Dermis blood vessel endothelial cell (primary cell): Measurements from ENCODE around the gene GPATCH2. TPM values are rescaled to one million over a fixed set of nuclear protein-coding genes. Genes with fewer than 3 reads are reported as not detected.
"Not testable (repeated sequence)": the region's sequence is repeated elsewhere in the genome, so short reads cannot be mapped to it uniquely, and the experiment has no call there.

Experiments
- DNase-seq: peaks from one replicate; pipeline ENCODE4 v3.0.0; 2010
- total RNA-seq: library from RNA; depleted of rRNA; stranded (reverse); fragments of >200 nt; gene quantifications from 2 replicates; pipeline ENCODE4 v1.2.3, GENCODE V29; 2014

The GPATCH2 gene
- total RNA-seq, 1 donor from 2014 or later = 20.1 TPM

GRCh38 chr1:217435204-217435603 lies 195.7 kb downstream of the GPATCH2 start:
- DNase-seq = no peak

DNA sequence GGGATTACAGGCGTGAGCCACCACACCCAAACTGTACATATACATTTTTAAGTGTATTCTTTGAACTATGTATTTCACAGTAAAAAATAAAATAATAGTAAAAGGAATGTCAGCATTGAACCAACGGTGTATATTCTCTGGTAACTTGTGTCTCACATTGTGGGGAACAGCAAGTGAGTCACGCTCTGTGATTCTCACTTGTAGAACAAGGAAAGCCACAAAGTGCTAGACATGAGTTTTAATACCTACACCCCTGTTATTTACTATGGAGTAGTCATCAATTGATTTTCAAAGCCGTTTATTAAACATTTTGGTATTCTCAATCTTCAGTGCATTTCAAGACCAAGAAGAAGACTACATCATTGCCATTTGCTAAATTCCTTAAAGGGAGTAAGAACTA lies 197.2 kb downstream of the GPATCH2 start:
- DNase-seq = no peak

DNA sequence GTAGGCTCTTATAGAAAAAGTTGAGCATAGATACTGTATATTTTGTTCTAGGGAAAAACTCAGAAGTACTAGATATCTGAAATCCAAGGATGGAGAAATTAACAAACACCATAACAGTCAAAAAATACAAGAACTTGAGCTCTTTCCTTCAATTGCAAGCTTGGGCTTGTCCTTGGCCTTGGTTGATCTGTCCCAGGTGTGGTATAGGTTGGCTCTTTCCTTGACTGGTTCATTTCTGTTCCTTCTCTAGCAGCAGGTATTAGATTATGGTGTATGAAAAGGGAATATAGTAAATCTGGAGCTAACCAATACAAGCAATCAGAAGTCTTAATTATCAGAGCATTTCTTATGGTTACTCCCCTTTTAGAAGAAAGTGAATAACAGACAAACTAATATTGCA lies 198.6 kb downstream of the GPATCH2 start:
- no peak for DNase-seq

GRCh38 chr1:217431395-217431794 lies 199.5 kb downstream of the GPATCH2 start:
- DNase-seq = no peak

GRCh38 chr1:217425422-217425821 lies 205.5 kb downstream of the GPATCH2 start:
- no peak for DNase-seq

DNA sequence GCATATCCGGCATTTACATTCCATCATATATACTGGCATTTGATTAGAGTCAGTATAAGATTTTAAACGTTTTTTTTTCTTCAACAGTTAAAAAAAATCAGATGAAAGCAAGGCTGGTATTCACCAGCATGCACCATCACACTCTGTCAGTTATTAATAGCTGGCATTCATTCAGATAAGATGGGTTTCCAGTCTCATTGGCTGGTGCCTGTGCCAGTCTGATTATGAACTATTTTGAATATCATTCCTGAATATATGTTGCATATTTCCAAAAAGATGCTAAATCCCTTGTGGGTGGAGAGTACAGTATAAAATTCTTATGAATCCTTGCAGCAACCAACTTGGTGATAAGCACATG lies 211.7 kb downstream of the GPATCH2 start:
- no peak for DNase-seq

DNA sequence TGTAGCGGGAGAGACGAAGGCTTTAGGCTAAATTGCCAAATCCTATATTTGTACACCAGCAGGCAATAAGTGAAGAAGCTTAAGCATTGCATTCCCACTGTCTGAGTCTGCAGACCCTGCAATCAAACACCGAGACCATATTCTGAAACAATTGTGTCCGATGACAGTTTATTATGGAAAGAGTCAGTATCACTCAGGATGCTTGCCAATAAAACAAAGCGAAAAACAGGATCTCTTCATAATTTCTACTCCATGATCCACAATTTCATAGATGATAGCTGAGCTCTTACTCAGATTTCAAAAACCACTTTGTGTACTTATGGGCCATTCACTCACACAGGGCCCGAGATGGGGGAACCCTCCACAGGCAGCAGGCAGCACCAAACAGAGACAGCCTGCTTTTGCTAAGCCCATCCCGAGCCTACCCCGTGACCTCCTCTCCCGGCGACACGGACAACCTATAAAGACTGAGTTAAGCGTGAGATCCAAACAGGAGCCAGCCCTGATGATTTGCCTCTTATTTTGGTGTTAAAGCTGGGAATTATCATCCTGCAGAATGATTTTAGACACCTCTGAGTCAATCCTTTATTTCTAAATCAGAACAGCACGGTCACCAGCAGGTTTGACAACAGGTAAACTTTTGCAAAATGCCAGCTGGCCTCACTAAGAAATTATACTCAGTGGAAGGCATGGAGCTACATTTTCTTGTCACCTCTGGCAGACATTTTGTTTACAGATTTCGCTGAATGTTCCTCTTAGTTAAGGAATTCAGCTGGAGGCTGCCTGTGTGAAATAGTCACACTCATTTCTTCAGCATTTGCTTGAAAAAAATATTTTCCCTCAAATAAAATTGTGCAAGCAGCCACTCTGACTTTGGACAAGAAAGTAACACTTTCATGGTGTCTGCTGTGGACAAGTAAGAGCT lies 212.4 kb downstream of the GPATCH2 start:
- DNase-seq = no peak

DNA sequence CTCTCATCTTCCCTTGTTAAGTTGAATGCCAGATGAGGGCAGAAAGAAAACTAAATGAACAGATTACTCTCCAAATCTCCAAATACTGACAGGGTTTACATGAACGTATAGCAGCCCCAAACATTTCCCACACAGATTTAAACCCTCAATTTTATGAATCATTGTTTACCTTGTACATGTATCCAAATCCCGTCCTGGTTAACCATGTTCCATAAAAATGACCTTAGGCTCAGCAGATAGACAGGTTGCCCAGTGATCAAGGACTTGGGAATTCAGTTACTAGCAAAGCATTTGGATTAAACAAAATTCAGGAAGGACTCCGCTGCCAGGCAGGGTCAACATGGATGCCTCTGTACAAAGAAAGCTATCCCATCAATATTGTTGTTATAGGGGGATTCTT lies 213.5 kb downstream of the GPATCH2 start:
- DNase-seq = no peak

DNA sequence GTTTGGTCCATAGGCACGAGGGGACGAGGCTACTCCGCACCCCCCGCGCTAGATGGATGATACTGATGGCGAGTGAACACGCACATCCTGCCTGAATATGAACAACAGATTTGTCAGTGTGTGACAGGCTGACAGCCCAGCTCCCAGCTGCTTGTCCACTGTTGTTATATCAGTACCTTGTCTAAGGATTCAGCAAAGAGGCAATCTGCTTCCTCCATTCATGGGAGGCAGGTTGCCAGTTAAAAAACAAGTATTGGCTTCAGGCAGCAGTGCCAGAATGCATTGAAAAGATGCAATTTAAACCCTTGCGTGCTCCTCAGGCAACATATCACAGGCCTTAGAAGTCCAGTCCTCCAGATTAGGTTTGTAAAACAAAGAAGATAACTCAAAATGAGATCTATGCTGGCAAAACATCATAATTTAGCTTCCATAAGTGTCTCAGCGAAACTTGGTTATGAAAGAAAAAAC lies 223.3 kb downstream of the GPATCH2 start:
- DNase-seq = no peak

DNA sequence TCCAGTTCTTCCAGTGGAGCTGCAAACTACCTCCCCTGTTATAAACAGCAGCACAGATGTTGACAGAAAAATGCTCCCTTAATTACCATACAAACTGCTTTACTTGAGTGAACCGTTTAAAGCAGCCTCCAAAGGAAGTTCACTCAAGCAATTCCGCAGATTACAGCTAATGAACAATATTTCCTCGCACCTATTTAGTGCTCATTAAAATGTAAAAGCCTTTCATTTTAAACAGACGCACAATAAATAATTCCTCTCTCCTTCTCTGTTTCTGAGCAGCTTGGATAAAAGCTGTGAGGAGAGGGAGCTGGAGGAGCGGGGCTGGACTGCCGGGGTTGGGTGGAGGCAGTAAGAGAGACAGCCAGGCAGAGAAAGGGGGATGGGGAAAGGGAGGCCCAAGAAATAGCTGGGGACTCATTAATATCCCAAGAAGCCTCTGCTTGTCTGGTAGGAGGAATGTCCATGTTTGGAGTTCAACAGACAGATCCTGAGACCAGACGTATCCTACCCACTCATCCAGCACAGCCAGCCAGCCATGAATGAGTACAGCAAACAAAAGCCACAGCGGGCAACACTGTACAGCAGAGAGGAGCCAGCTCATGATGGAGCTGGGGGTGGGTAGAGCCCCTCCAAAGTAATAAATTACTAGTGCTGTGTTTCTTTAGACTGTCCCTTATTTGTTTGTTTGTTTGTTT lies 227.7 kb downstream of the GPATCH2 start:
- DNase-seq = no peak

GRCh38 chr1:217402301-217402700 lies 228.6 kb downstream of the GPATCH2 start:
- no peak for DNase-seq

DNA sequence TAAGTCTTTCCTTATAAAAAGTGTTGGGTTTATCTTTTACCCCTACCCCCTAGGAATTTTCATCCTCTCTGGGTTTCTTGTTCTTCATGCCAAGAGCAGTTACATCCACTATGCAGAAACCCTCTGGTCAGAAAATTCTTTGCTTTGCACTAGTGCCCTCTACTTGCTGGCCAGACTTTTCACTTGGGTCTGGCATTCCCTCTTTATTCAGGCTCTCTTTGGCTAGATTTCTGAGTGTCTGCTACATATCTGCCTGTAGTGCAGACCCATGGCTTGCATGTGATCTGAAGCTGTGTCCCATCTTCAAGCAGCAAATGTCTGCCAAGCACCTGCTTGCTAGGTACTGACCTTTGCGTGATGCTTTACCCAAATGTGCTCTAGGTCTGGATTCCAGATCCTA lies 237.0 kb downstream of the GPATCH2 start:
- no peak for DNase-seq

GRCh38 chr1:217392441-217392840 lies 238.4 kb downstream of the GPATCH2 start:
- DNase-seq = no peak

DNA sequence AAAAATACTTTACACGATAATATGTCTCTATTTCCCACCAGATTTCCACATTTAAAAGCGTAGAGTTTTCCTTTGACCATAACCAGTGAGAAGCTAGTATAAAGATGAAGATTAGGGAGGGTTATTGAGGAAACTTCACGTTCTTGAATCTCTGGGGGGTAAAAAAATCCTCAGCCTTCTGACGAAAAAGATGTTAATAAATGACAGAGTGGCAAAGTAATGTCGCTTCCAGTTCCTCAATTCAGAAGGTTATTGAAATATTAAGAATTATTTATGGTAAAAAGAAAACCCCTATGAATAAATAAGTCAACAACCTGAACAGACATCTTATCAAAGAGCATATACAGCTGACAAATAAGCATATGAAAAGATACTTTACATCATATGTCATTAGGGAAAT lies 241.0 kb downstream of the GPATCH2 start:
- DNase-seq = no peak

DNA sequence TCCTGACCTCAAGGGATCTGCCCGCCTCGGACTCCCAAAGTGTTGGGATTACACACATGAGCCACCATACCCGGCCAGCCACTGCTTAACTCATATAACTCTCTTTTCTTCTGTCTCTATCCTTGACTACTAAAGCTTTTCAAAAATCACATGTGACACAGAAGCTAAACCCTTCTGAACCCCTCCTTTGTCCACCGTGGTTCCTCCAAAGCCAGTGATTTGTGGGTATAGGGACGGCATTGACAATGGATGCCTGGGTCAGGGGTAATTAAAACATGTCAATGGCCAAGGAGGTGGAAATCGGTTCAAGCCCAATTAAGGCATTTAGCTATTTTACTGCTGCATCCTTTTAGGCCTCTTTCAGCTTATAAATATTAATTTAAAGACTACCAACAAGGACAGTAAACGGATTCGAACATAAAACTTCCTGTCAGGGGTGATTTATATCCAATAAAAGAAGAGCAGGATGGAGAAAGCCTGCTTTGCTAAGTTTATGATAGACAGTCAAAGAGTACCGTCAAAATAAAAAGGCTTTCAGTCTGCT lies 242.3 kb downstream of the GPATCH2 start:
- DNase-seq = no peak

GRCh38 chr1:217381773-217382172 lies 249.1 kb downstream of the GPATCH2 start:
- not testable (repeated sequence) for DNase-seq

DNA sequence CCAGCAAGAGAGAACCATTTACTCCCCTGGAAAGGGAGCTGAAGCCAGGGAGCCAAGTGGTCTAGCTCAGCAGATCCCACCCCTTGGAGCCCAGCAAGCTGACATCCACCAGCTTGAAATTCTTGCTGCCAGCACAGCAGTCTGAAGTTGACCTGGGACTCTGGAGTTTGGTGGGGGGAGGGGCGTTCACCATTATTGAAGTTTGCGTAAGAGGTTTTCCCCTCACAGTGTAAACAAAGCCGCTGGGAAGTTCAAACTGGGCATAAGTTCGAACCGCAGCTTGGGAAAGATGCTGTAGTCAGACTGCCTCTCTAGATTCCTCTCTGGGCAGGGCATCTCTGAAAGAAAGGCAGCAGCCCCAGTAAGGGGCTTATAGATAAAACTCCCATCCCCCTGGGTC lies 251.1 kb downstream of the GPATCH2 start:
- not testable (repeated sequence) for DNase-seq

DNA sequence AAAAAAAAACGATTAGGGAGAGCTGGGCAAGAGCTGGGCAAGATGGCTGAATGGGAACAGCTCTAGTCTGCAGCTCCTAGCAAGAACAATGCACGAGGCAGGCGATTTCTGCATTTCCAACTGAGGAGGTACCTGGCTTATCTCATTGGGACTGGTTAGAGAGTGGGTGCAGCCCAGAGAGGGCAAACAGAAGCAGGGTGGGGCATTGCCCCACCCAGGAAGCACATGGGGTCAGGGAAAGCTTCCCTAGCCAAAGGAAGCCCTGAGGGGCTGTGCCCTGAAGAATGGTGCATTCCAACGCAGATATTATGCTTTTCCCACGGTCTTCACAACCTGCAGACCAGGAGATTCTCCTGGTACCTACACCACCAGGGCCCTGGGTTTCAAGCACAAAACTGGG lies 251.6 kb downstream of the GPATCH2 start:
- no peak for DNase-seq

Other genes starting within 250 kb of the GPATCH2 start
- 0.05 TPM in 1 of 2 replicates, not detected in the other for gene SPATA17, start 254 bp upstream of the GPATCH2 start, total RNA-seq